Amygdala (tissue), 56 donors: ENCODE data around the gene CFAP73.

ENCODE experiments used
- DNase-seq, 56 donors: peaks; one replicate each; lab custom pipeline; 2025; lab: John Stamatoyannopoulos, UW

Gene CFAP73

DNA sequence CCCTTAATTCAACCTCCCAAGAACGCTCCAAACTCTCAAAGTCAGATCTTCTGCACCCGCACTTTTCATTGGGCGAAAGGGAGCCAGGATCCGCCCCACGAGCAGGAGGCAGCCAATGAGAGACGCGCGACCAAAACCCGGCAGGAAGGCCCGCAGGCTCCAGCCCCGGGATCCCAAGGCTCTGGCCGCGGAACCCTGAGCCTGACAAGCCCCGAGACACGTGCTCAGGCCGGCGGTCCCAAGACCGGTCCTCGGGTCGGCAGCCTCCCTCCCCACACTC is 35.3 kb downstream of the CFAP73 start:
- DNase-seq = peak in 55 of 56 donors; percentile 17 to 88 (median 77)

DNA sequence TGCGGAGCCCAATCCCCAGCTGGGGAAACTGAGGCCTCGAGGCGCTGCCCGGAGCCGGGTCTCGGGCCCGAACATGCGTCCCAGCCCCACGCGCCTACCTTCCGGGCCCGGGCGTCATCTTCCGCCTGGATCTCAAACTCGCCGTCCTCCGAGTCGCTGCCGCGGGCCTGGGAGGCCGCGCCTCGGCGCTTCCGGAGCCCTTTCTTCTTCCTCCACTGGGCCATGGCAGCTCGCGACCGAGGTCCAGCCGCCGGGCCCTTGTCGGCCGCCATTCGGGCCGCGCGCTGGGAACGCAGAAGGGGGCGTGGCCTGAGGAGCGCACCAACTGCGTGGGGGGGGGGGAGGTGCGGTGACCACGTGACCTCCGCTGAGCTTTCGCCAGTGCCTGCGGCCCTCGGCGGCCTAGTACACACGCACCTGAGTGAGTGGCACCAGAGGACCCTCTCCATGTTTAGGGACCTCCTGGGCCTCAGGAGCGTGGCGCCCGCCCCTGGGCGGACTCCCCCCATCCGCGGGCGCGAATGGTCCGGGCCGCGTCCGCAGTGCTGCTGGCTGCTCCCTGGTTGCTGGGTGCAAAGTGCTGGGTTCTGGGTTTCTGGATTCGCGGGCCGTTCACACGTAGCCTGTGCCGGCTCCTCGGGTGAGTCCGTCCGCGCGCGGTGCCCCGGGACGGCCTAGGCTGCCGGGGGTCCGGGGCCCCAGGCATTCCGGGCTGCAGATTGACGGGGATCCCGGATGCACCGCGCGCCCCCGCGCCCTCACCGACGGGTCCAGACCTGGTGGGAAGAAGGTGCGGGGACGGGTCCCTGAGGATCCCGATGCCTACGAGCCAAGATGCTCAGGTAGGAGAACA is 35.9 kb downstream of the CFAP73 start, which contains the start of the genes DDX54 and RITA1:
TSS of gene DDX54 (minus strand) at position 299 of the 853 bp plus-strand sequence. CDS start at position 272, 27 bp downstream.
TSS of gene RITA1 (plus strand) at position 542 of the 853 bp plus-strand sequence. CDS start 1,026 bp downstream, outside the sequence.
- DNase-seq = peak in 54 of 56 donors; percentile 26 to 90 (median 76)

DNA sequence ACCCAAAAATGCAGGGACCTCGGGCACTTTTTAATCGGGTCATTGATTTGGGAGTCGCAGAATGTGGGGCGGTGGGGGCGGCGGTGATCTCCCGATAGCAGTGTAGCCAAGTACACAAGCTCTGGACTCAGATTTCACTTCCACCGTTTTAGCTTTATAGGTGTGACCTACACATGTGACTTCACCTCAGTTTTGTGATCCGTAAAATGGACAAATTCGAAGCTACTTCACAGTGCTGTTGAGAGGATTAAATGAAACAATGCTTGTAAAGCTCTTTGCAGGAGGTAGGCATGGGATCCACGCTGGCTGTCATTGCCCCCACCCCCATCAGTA is 36.5 kb downstream of the CFAP73 start:
- peak in 1 of 56 donors; percentile 47 for DNase-seq

- no peak for DNase-seq
Observed at GRCh38 chr12:113186666-113187325, 37.3 kb downstream of the CFAP73 start.

DNA sequence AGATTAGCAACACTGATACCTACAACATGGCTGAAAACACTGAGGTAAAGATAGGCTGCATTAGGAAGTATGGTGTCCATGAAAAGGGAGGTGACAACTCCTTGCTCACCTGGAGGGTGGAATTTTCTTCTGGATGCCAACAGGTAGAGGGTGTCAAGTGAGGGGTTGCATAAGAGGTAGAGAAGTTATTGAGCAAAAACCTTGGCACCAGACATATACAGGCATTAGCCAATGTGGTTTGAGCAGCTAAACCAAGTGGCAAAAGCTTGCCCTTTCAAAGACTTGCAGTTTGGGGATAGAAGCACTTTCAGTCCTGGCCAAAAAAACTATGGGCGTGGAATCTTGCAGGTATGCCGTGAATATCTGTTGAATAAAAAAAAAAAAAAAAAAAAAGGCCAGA is 39.8 kb downstream of the CFAP73 start:
- no peak for DNase-seq

- DNase-seq = peak in 6 of 56 donors; percentile 10 to 33 (median 15)
Observed at GRCh38 chr12:113190761-113191160, 41.2 kb downstream of the CFAP73 start.

- no peak for DNase-seq
Observed at GRCh38 chr12:113191227-113191626, 41.7 kb downstream of the CFAP73 start.

GRCh38 chr12:113194971-113195391 is 45.5 kb downstream of the CFAP73 start:
- no peak for DNase-seq

GRCh38 chr12:113195598-113195997 is 46.1 kb downstream of the CFAP73 start:
- DNase-seq = no peak

DNA sequence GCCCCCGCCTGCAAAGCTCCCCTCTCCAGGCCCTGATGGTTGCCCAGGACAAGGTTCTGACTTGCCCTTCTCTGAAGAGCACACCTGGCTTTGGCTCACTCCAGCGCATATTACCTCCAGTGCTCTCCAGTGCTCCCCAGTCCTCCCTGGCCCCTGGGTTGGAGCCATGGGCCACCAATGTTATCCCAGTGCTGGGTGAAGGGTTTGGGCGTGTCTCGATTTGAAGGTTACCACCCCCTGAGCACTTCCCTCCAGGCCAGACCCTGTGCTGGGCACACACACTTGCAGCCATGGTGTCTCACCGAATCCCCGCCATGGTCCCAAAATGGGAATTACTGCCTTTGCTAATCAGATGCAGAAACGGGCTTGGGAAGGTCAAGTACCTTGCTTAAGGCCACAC is 47.1 kb downstream of the CFAP73 start:
- no peak for DNase-seq

GRCh38 chr12:113196990-113197389 is 47.5 kb downstream of the CFAP73 start:
- DNase-seq = peak in 38 of 56 donors; percentile 6 to 75 (median 34)

DNA sequence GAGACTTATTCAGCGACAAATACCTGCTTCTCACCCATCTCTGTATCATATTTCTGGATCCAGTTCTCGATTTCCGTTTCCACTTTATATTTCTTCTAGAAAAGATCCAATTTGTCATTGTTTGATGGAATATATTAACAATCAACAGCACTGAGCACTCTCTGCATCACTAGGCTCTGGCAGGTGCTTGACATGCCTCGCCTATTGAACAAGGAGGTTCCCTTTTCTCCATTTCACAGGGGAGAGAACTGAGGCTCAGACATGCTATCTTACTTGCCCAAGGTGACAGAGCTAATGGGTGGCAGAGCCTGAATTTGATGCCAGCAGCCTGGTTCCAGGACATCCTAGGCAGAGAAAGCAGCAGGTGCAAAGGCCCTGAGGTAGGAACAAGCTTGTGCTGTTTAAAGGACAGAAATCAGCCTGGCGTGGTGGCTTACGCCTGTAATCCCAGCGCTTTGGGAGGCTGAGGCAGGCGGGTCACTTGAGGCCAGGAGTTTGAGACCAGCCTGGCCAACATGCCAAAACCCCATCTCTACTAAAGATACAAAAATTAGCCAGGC is 48.1 kb downstream of the CFAP73 start:
- no peak for DNase-seq

- no peak for DNase-seq
Observed at GRCh38 chr12:113198296-113198695, 48.8 kb downstream of the CFAP73 start.

DNA sequence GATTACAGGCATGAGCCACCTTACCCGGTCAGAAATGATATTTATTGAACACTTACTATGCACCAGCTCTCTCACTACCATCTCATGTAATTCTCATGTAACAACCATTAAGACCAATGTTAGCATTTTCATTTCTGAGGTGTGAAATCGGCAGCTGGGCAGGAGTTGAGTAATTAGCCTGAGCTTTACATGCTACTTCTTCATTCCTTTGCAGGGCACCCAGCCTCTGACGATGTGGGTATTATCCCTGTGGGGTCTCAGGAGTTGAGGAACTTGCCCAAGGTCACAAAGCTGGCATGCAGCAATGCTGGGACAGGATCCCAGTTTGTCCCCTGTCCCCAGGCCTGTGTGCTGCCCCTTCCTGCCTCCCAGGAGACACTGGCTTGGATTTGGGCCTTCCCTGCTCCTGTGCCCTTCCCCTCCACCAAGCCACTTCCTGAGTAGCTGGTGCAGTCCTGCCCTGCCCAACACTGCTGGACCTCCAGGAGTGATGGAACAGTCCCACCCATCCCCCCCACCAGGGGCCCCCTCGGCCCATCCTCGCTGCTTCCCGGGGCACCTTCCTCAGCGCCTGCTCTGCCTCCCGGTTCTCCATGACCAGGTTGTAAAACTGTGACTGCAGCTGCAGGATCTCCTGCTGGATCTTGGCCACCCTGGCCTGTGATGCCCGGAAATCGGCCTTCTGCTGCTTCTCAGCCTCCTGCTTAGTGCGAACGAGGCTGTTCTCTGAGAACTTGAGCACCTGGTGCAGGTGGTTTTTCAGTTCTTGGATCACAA is 50.7 kb downstream of the CFAP73 start:
- DNase-seq = no peak

- DNase-seq = no peak
Observed at GRCh38 chr12:113201187-113202177, 52.0 kb downstream of the CFAP73 start.

- no peak for DNase-seq
Observed at GRCh38 chr12:113202300-113203075, 53.0 kb downstream of the CFAP73 start.

DNA sequence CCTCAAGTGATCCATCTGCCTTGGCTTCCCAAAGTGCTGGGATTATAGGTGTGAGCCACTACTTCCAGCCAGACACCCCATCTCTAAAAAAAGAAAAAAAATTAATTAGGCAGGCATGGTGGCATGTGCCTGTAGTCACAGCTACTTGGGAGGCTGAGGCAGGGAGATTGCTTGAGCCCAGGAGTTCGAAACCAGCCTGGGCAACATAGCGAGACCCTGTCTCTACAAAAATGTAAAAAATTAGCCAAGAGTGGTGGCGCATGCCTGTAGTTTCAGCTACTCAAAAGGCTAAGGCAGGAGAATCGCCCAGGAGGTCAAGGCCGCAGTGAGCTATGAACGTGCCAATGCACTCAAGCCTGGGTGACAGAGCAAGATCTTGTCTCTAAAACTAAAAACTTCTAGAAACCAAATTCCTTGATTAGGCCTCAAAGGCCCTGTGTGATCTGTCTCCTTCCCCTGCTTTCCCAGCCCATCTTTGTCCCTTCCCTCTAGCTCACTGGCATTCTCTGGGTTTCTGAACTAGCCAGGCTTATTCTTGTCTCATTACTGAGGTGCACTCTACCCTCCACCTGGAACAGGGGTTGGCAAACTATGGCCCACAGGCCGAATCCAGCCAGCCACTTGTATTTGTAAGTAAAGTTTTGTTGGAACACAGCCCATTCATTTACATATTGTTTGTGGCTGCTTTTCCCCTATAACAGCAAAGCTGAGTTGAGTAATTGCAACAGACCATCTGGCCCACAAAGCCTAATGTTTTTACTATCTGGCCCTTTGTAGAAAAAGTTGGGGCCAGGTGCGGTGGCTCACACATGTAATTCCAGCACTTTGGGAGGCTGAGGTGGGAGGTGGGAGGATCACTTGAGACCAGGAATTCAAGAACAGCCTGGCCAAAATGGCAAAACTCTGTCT is 54.6 kb downstream of the CFAP73 start:
- DNase-seq = no peak

- DNase-seq = no peak
Observed at GRCh38 chr12:113204804-113205203, 55.3 kb downstream of the CFAP73 start.
